CD14-positive monocyte (primary cell): ENCODE data around the gene UNC13B. TPM values are rescaled to one million over a fixed set of nuclear protein-coding genes. Genes with fewer than 3 reads are reported as not detected.
"Not testable (repeated sequence)": the region's sequence is repeated elsewhere in the genome, so short reads cannot be mapped to it uniquely, and the experiment has no call there.

Source experiments
- DNase-seq, 3 donors: peaks; one replicate each; pipeline ENCODE4 v3.0.0-alpha.2; 2011 to 2022
- H2AFZ ChIP-seq: 2 replicates; pipeline ENCODE4 v1.6.0; 2012; ENCODE audit warnings: mild to moderate bottlenecking, low read depth, low read length, inconsistent platforms; ENCODE audit not compliant: insufficient read depth, poor library complexity, severe bottlenecking
- H3K27ac ChIP-seq, 2 donors: 1 replicate in 1 of 2; 2 replicates in 1 of 2; pipeline ENCODE4 v1.5.1; 2012 to 2013; ENCODE audit warnings: low read length in 2 of 2, control low read depth in 1 of 2, inconsistent platforms in 1 of 2, low read depth in 1 of 2, mild to moderate bottlenecking in 1 of 2
- H3K27me3 ChIP-seq, 2 donors: one replicate each; pipeline versions ENCODE4 v1.6.0 to v1.6.1; 2011 to 2013; ENCODE audit warnings: low read length in 2 of 2; ENCODE audit not compliant: control insufficient read depth in 2 of 2, insufficient read depth in 2 of 2
- H3K36me3 ChIP-seq, 2 donors: replicated peaks in 1 of 2; 1 replicate in 1 of 2; 2 replicates in 1 of 2; pipeline versions ENCODE4 v1.5.1 to v1.6.1; 2012 to 2013; ENCODE audit warnings: low read length in 2 of 2, control low read depth in 1 of 2, inconsistent platforms in 1 of 2, mild to moderate bottlenecking in 1 of 2; ENCODE audit not compliant: insufficient read depth in 2 of 2, control insufficient read depth in 1 of 2
- H3K4me1 ChIP-seq, 2 donors: 1 replicate in 1 of 2; 2 replicates in 1 of 2; pipeline versions ENCODE4 v1.5.1 to v1.6.1; 2012 to 2013; ENCODE audit warnings: low read length in 2 of 2, control low read depth in 1 of 2, inconsistent platforms in 1 of 2, mild to moderate bottlenecking in 1 of 2, moderate library complexity in 1 of 2; ENCODE audit not compliant: insufficient read depth in 2 of 2, control insufficient read depth in 1 of 2
- H3K4me2 ChIP-seq: replicated peaks from 2 replicates; pipeline ENCODE3; 2012; ENCODE audit warnings: low read length, moderate library complexity, mild to moderate bottlenecking; ENCODE audit not compliant: poor library complexity, severe bottlenecking; ENCODE audit errors: extremely low read depth
- H3K4me3 ChIP-seq, 3 experiments: fragments of 200-600 bp in 1 of 3; sonication (generic) in 1 of 3; replicated peaks in 1 of 3; 1 replicate in 2 of 3; 2 replicates in 1 of 3; pipeline ENCODE4 v1.5.1; 2011 to 2013; ENCODE audit warnings: low read length in 3 of 3, mild to moderate bottlenecking in 3 of 3, control low read depth in 2 of 3, low read depth in 2 of 3, inconsistent platforms in 1 of 3, moderate library complexity in 1 of 3
- H3K79me2 ChIP-seq: 2 replicates; pipeline ENCODE4 v1.6.0; 2012; ENCODE audit warnings: mild to moderate bottlenecking, control low read depth, inconsistent platforms, low read length, moderate library complexity; ENCODE audit not compliant: insufficient read depth
- H3K9ac ChIP-seq: 2 replicates; pipeline ENCODE4 v1.6.0; 2017; ENCODE audit warnings: low read length, mild to moderate bottlenecking; ENCODE audit not compliant: insufficient read depth, poor library complexity, severe bottlenecking
- H3K9me3 ChIP-seq, 2 donors: replicated peaks in 1 of 2; 1 replicate in 1 of 2; 2 replicates in 1 of 2; pipeline versions ENCODE4 v1.5.1 to v1.6.1; 2012 to 2013; ENCODE audit warnings: low read length in 2 of 2, control low read depth in 1 of 2; ENCODE audit not compliant: control insufficient read depth in 1 of 2, insufficient read depth in 1 of 2
- H4K20me1 ChIP-seq: 2 replicates; pipeline ENCODE4 v1.6.0; 2012; ENCODE audit warnings: mild to moderate bottlenecking, low read length, control low read depth, moderate library complexity; ENCODE audit not compliant: insufficient read depth
- H3K27ac Mint-ChIP-seq, 7 donors: one replicate each; pipeline ENCODE4 v1.8.0; 2020; ENCODE audit warnings: mild to moderate bottlenecking in 7 of 7, mixed read lengths in 7 of 7, moderate library complexity in 6 of 7, inconsistent platforms in 2 of 7
- H3K27me3 Mint-ChIP-seq, 3 donors: one replicate each; pipeline ENCODE4 v1.8.0; 2021 to 2022; ENCODE audit warnings: low read depth in 3 of 3, mild to moderate bottlenecking in 3 of 3, mixed read lengths in 3 of 3, moderate library complexity in 3 of 3, inconsistent platforms in 1 of 3
- H3K36me3 Mint-ChIP-seq, 2 donors: one replicate each; pipeline ENCODE4 v1.8.0; 2020; ENCODE audit warnings: mixed read lengths in 2 of 2, inconsistent platforms in 1 of 2, mild to moderate bottlenecking in 1 of 2
- H3K4me1 Mint-ChIP-seq: one replicate; pipeline ENCODE4 v1.8.0; 2020; ENCODE audit warnings: mild to moderate bottlenecking, mixed read lengths
- H3K4me3 Mint-ChIP-seq, 2 donors: one replicate each; pipeline ENCODE4 v1.8.0; 2020; ENCODE audit warnings: mild to moderate bottlenecking in 2 of 2, mixed read lengths in 2 of 2, moderate library complexity in 1 of 2
- H3K9me3 Mint-ChIP-seq, 7 donors: one replicate each; pipeline ENCODE4 v1.8.0; 2020 to 2022; ENCODE audit warnings: mixed read lengths in 7 of 7, mild to moderate bottlenecking in 6 of 7, moderate library complexity in 6 of 7, inconsistent platforms in 2 of 7
- WGBS: methylation state at CpG from one replicate; pipeline ENCODE4 v1.1.5; 2013; ENCODE audit warnings: missing lambda C conversion rate; ENCODE audit not compliant: insufficient coverage; 5-methylcytosine and 5-hydroxymethylcytosine counted together
- intact Hi-C, 2 donors: fragments of 100-400 bp; cut with micrococcal nuclease; formaldehyde crosslinking; loops; one replicate each; pipeline versions ENCODE4 v1.15.0 to v1.15.1; 2023
- polyA plus RNA-seq, 3 donors: library from polyadenylated mRNA; depleted of rRNA in 1 of 3; unstranded in 2 of 3; stranded (reverse) in 1 of 3; fragments of 300-500 nt in 2 of 3; fragments of >200 nt in 1 of 3; fragmentation: Illumina TruSeq in 2 of 3; gene quantifications; 1 replicate in 2 of 3; 2 replicates in 1 of 3; pipeline ENCODE4 v1.2.3, GENCODE V29; 2012 to 2021
- TF ChIP-seq, protein P1 (sequence below): fragments of 200-600 bp; IDR thresholded peaks from one replicate; pipeline ENCODE4 v1.8.0; 2022; ENCODE audit warnings: antibody characterized with exemption, mild to moderate bottlenecking

Gene UNC13B
- polyA plus RNA-seq, 3 donors: 0.41 to 0.81 (median 0.66) TPM

DNA sequence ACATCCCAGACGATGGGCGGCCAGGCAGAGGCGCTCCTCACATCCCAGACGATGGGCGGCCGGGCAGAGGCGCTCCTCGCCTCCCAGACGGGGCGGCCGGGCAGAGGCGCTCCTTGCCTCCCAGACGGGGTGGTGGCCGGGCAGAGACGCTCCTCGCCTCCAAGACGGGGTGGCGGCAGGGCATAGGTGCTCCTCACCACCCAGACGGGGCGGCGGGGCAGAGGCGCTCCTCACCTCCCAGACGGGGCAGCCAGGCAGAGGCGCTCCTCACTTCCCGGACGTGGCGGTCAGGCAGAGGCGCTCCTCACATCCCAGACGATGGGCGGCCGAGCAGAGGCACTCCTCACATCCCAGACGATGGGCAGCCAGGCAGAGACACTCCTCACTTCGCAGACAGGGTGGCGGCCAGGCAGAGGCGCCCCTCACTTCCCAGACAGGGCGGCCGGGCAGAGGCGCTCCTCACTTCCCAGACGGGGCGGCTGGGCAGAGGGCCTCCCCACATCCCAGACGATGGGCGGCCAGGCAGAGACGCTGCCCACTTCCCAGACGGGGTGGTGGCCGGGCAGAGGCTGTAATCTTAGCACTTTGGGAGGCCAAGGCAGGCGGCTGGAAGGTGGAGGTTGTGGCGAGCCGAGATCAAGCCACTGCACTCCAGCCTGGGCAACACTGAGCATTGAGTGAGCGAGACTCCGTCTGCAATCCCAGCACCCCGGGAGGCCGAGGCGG, 22.1 kb downstream of the UNC13B start:
- H3K36me3 ChIP-seq, H3K79me2 ChIP-seq, H3K27me3 ChIP-seq, H3K27me3 Mint-ChIP-seq, H3K27ac ChIP-seq, H3K4me1 Mint-ChIP-seq, H4K20me1 ChIP-seq, H3K4me1 ChIP-seq, H3K36me3 Mint-ChIP-seq, intact Hi-C loops, H3K9ac ChIP-seq, H3K4me3 ChIP-seq, H3K4me3 Mint-ChIP-seq, H3K4me2 ChIP-seq, H2AFZ ChIP-seq, DNase-seq, H3K27ac Mint-ChIP-seq: not testable (repeated sequence)
- 97% methylated on average over 37 of the region's 53 CpGs for WGBS
- H3K9me3 ChIP-seq: peaks cover 19 to 22% of the 10 kb centered on the region in 2 donors
- H3K9me3 Mint-ChIP-seq: peaks cover 17 to 51% (median 33%) of the 10 kb centered on the region in 7 donors

DNA sequence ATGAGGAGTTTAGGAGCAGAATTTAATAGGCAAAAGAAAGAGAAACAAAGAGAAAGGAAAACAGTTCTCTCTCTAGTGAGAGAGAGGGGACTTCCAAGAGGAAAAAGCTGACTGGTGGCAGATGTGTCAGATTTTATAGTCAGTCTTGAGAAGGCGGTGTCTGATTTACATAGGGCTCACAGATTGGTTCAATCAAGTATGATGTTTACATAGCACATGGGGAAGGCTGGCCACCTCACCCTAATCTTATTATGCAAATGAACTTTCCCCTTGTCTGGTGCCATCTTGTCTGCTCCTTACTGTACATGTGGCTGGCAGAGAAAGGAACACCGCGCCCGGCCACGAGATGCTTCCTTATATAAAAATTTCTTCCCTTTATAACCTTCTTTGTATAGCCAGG, 24.7 kb downstream of the UNC13B start:
- Mint-ChIP-seq H3K36me3 (peaks cover 0 to 2% of the 10 kb centered on the region in 2 donors), H3K27me3 (peaks cover 0 to 2% (median 1%) of the 10 kb centered on the region in 3 donors), H3K27ac (no peak overlapping the region), H3K4me3 (no peak overlapping the region), H3K4me1 (no peaks in the 10 kb centered on the region), H3K9me3 (peaks cover 22 to 59% (median 43%) of the 10 kb centered on the region in 7 donors)
- TF ChIP-seq, protein P1, sequence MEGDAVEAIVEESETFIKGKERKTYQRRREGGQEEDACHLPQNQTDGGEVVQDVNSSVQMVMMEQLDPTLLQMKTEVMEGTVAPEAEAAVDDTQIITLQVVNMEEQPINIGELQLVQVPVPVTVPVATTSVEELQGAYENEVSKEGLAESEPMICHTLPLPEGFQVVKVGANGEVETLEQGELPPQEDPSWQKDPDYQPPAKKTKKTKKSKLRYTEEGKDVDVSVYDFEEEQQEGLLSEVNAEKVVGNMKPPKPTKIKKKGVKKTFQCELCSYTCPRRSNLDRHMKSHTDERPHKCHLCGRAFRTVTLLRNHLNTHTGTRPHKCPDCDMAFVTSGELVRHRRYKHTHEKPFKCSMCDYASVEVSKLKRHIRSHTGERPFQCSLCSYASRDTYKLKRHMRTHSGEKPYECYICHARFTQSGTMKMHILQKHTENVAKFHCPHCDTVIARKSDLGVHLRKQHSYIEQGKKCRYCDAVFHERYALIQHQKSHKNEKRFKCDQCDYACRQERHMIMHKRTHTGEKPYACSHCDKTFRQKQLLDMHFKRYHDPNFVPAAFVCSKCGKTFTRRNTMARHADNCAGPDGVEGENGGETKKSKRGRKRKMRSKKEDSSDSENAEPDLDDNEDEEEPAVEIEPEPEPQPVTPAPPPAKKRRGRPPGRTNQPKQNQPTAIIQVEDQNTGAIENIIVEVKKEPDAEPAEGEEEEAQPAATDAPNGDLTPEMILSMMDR: no peak
- Histone ChIP-seq H4K20me1 (no peaks in the 10 kb centered on the region), H3K9me3 (peaks cover 27 to 28% of the 10 kb centered on the region in 2 donors), H3K4me3 (no peak overlapping the region), H3K27me3 (no peaks in the 10 kb centered on the region), H3K79me2 (no peaks in the 10 kb centered on the region), H3K36me3 (no peaks in the 10 kb centered on the region), H3K4me1 (no peaks in the 10 kb centered on the region), H3K4me2 (no peak overlapping the region), H2AFZ (no peak overlapping the region), H3K27ac (no peak overlapping the region), H3K9ac (no peak overlapping the region)
- intact Hi-C loops: no loop called here
- WGBS: no CpG with 5 or more reads among the region's 5 CpGs
- no peak for DNase-seq
